Testis (tissue), 3 donors: ENCODE measurements around the gene STIM1. TPM values are rescaled to one million over a fixed set of nuclear protein-coding genes. Genes with fewer than 3 reads are reported as not detected.

Source experiments
- DNase-seq: peaks from one replicate; pipeline ENCODE4 v3.0.0-alpha.2; 2019
- H3K27ac ChIP-seq, 2 donors: fragments of 200-600 bp; sonication (generic); one replicate each; pipeline ENCODE4 v1.5.1; 2019
- H3K27me3 ChIP-seq: fragments of 200-600 bp; sonication (generic); one replicate; pipeline ENCODE4 v1.5.1; 2019
- H3K36me3 ChIP-seq: fragments of 200-600 bp; sonication (generic); one replicate; pipeline ENCODE4 v1.5.1; 2017; ENCODE audit warnings: low read depth; ENCODE audit errors: missing control alignments
- H3K4me1 ChIP-seq: fragments of 200-600 bp; sonication (generic); one replicate; pipeline ENCODE4 v1.5.1; 2019
- H3K4me3 ChIP-seq, 2 donors: fragments of 200-600 bp; sonication (generic); one replicate each; pipeline ENCODE4 v1.5.1; 2017 to 2019
- H3K9me3 ChIP-seq: fragments of 200-600 bp; sonication (generic); one replicate; pipeline ENCODE4 v1.5.1; 2017
- CTCF ChIP-seq, 3 experiments: fragments of 450-650 bp in 2 of 3; fragments of 200-600 bp in 1 of 3; sonication (generic) in 1 of 3; IDR thresholded peaks; one replicate each; pipeline ENCODE4 v1.5.1; 2016 to 2019; ENCODE audit warnings: antibody characterized with exemption in 3 of 3, mild to moderate bottlenecking in 2 of 3, moderate library complexity in 1 of 3
- POLR2A ChIP-seq: fragments of 450-650 bp; IDR thresholded peaks from one replicate; pipeline ENCODE4 v1.6.1; 2017; ENCODE audit warnings: antibody characterized with exemption, mild to moderate bottlenecking, moderate library complexity
- WGBS, 2 donors: methylation state at CpG; one replicate each; pipeline ENCODE4 v1.1.5; 2018; 5-methylcytosine and 5-hydroxymethylcytosine counted together
- intact Hi-C: fragments of 100-400 bp; cut with DNase I; formaldehyde crosslinking; loops from one replicate; pipeline ENCODE4 v1.15.1; 2023; ENCODE audit warnings: low total_unique reads
- polyA plus RNA-seq: library from polyadenylated mRNA; stranded (reverse); fragments of 350-450 nt; fragmentation: Illumina TruSeq; extraction: RNeasy Lipid Tissue Mini Kit (QIAGEN cat#74804); gene quantifications from one replicate; pipeline ENCODE4 v1.2.3, GENCODE V29; 2014; ENCODE audit warnings: low read depth, low replicate concordance; ENCODE audit not compliant: insufficient read depth
- total RNA-seq, 2 donors: library from RNA; depleted of rRNA; stranded (reverse); fragments of >200 nt; gene quantifications; one replicate each; pipeline ENCODE4 v1.2.3, GENCODE V29; 2016

STIM1 gene
- total and polyA plus RNA-seq, 3 donors from 2014 or later: 78.2 to 95.5 (median 87.1) TPM

DNA sequence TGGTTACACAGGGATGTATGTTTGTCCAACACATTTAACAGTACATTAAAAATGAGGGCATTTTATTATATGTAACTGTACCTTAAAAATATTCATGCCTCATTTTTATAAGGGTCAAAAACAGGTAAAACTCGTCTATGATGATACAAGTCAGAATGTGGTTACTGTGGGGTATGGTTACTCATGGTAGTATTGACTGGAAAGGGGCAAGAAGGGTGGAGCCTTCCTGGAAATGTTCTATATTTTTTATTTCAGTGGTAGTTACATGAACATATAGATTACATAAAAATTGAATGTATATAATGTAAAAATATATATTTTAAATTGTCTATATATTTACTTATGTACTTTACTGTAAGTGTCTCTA lies 99.8 kb downstream of the STIM1 start:
- 89 to 92% methylated on average over 1 of the region's 1 CpG for WGBS, 2 donors
- no peak for DNase-seq
- TF ChIP-seq CTCF (IDR thresholded peaks at IDR 0.05) (no peak), POLR2A (no peak)
- Histone ChIP-seq H3K27me3 (no peaks in the 10 kb centered on the region), H3K9me3 (no peaks in the 10 kb centered on the region), H3K4me3 (no peak overlapping the region), H3K4me1 (peaks cover 9% of the 10 kb centered on the region), H3K36me3 (no peaks in the 10 kb centered on the region), H3K27ac (no peak overlapping the region)
- intact Hi-C loops: no loop called here

- no peak overlapping the region for H3K4me3 ChIP-seq
- 94 to 95% methylated on average over 2 of the region's 2 CpGs for WGBS, 2 donors
- peaks cover 4% of the 10 kb centered on the region for H3K4me1 ChIP-seq
- TF ChIP-seq POLR2A: no peak
- no peak for TF ChIP-seq CTCF (IDR thresholded peaks at IDR 0.05)
- no peak for DNase-seq
- intact Hi-C loops: no loop called here
- H3K27me3 ChIP-seq: no peaks in the 10 kb centered on the region
- H3K36me3 ChIP-seq: no peaks in the 10 kb centered on the region
- H3K9me3 ChIP-seq: no peaks in the 10 kb centered on the region
- H3K27ac ChIP-seq: no peak overlapping the region
Observed at GRCh38 chr11:3956038-3956437, 100.6 kb downstream of the STIM1 start.

DNA sequence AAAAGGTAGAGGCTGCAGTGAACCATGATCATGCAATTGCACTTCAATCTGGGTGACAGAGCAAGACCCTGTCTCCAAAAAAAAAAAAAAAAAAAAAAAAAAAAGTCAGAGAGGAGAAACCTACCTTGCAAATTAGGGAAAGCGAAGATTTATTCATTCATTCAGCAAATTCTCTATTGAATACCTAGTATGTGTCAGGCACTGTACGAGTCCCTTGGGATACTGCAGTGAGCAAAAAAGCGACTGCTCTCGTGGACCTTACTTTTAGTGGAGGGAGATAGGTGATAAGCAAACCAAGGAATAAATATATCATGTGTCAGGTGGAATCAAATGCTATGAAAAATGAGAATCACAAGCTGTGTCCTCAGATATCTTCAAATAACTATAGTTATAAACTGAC lies 101.3 kb downstream of the STIM1 start:
- intact Hi-C loops: no loop called here
- 95 to 99% methylated on average over 4 of the region's 4 CpGs for WGBS, 2 donors
- no peaks in the 10 kb centered on the region for H3K4me1 ChIP-seq
- no peaks in the 10 kb centered on the region for H3K36me3 ChIP-seq
- DNase-seq: no peak
- TF ChIP-seq CTCF (IDR thresholded peaks at IDR 0.05): no peak
- TF ChIP-seq POLR2A: no peak
- H3K9me3 ChIP-seq: no peaks in the 10 kb centered on the region
- no peaks in the 10 kb centered on the region for H3K27me3 ChIP-seq
- H3K27ac ChIP-seq: no peak overlapping the region
- H3K4me3 ChIP-seq: no peak overlapping the region

GRCh38 chr11:3957437-3957836 lies 102.0 kb downstream of the STIM1 start:
- Histone ChIP-seq H3K27ac (no peak overlapping the region), H3K27me3 (no peaks in the 10 kb centered on the region), H3K9me3 (no peaks in the 10 kb centered on the region), H3K36me3 (no peaks in the 10 kb centered on the region), H3K4me3 (no peak overlapping the region), H3K4me1 (no peaks in the 10 kb centered on the region)
- 58 to 96% methylated on average over 3 of the region's 3 CpGs for WGBS, 2 donors
- DNase-seq: no peak
- TF ChIP-seq CTCF (IDR thresholded peaks at IDR 0.05): no peak
- no peak for TF ChIP-seq POLR2A
- intact Hi-C loops: no loop called here

DNA sequence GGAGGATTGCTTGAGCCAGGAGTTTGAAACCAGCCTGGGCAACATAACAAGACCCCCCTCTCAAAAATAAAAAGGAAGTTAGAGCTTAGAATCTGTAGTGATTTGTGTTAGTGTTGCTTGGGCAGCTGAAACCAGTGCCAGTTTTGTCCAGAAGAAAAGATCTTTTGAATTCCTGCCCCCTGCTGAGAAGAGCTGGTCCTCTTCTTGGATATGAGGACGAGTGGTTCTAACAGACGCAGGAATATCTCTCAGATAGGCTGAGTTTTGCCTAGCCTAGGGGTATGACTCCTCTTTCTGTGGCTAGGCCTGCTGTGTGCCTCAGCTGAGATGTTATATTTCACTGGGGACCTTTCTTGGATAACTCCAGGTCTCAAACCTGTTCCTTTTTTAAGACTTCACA lies 102.8 kb downstream of the STIM1 start:
- intact Hi-C loops: no loop called here
- H3K27me3 ChIP-seq: no peaks in the 10 kb centered on the region
- no peaks in the 10 kb centered on the region for H3K36me3 ChIP-seq
- H3K4me3 ChIP-seq: no peak overlapping the region
- no peaks in the 10 kb centered on the region for H3K4me1 ChIP-seq
- WGBS, 2 donors: 28 to 88% methylated on average over 2 of the region's 2 CpGs
- no peak for TF ChIP-seq POLR2A
- TF ChIP-seq CTCF (IDR thresholded peaks at IDR 0.05): no peak
- DNase-seq: no peak
- H3K9me3 ChIP-seq: no peaks in the 10 kb centered on the region
- H3K27ac ChIP-seq: no peak overlapping the region
